Renal cortex interstitium (tissue), 15 donors: ENCODE data around the gene OR8G1. TPM values are rescaled to one million over a fixed set of nuclear protein-coding genes. Genes with fewer than 3 reads are reported as not detected.
A peak's percentile ranks its signal among the peaks of the same experiment; 100 is the strongest.

Experiments used
- DNase-seq, 11 donors: peaks; one replicate each; pipeline ENCODE4 v3.0.0-alpha.2; 2013; ENCODE audit warnings: low read depth in 9 of 11, low spot score in 4 of 11; ENCODE audit errors: extremely low read depth in 1 of 11
- long read RNA-seq, 16 experiments: transcript quantifications; one replicate each; lab custom pipeline, GENCODE V29; 2026
- polyA plus RNA-seq, 3 donors: library from polyadenylated mRNA; unstranded; fragments of 120-200 nt; gene quantifications; one replicate each; pipeline ENCODE4 v1.2.1, GENCODE V29; 2013; ENCODE audit not compliant: insufficient read length in 3 of 3

The OR8G1 gene
- polyA plus RNA-seq = not detected
- long read RNA-seq, donor 1 = 0 reads
- long read RNA-seq, donor 2 = 0 reads
- long read RNA-seq, donor 3 = 0 reads
- long read RNA-seq, donor 4 = 0 reads
- long read RNA-seq, donor 5 = 0 reads
- long read RNA-seq, donor 6 = 0 reads
- long read RNA-seq, donor 7 = 0 reads
- long read RNA-seq, donor 8 = 0 reads
- long read RNA-seq, donor 9 = 0 reads
- long read RNA-seq, donor 10 = 0 reads
- long read RNA-seq, donor 11 = 0 reads
- long read RNA-seq, donor 12 = 0 reads
- long read RNA-seq, donor 13 = 0 reads
- long read RNA-seq, donor 14 = 0 reads
- long read RNA-seq, donor 15 = 0 reads
- long read RNA-seq, donor 16 = 0 reads

GRCh38 chr11:124240621-124241397 is at the start of gene OR8G1:
OR8G1 (plus strand) TSS chr11:124241095; CDS start chr11:124249676, 8,581 bp downstream.
- DNase-seq = no peak

DNA sequence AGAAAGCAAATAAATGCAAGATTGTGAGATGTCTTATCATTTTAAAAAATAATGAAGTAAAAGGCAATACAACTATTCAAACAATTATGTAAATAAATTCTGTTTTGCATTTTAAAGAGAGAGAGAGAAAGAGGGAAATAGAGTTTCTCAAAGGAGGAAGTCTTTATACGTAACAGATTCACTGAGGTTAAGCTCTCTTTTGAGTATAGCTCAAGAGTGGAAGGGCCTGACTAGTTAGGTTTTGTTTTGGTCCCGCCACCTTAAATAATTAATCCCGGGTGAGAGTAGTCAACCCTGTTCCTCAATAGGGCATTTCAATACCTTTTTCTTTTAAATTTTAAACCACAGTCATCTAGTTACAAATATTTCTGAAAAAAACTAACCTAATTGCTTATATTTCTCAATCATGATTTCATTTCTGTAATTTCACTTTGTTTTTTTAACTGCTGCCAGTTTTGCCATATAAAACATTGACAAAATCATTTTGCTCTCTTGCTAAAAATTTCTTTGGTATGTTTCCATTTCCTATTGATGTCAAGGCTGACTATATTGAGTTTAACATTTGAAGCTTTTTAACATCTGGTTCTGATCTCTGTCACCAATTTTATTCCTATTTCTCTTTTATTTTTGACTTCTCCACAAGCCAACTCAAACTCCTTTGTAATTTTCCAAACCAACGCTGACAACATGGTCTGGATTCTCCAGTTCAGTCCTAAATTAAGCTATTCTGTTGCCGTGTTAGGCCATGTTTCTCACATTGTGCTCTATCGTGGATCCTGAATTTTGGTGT is 47.5 kb upstream of the OR8G1 start:
- DNase-seq = no peak

GRCh38 chr11:124194293-124195188 is 46.4 kb upstream of the OR8G1 start:
- DNase-seq = no peak

GRCh38 chr11:124195189-124195734 is 45.6 kb upstream of the OR8G1 start:
- DNase-seq = peak in 3 of 11 donors; percentile 7 to 31 (median 22)

GRCh38 chr11:124197999-124198398 is 42.9 kb upstream of the OR8G1 start:
- no peak for DNase-seq

DNA sequence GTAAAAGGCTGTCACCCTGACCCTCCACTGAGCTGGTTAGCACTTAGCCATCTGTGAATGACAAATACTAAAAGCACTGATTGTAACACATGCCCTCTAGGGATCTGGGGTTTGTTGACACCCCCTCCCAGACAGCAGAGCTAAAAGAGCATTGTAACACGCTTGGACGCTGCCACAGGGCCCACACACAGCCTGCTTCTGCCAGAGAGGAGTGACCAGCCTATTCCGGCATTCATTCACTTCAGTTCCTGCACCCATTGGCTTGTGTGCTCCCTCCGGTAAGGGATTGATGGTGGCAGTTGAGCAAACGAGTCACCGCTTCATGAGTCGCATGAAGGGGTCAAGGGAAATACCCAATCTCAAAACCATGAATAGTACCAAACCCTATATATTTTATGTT is 42.0 kb upstream of the OR8G1 start:
- no peak for DNase-seq

GRCh38 chr11:124199702-124200101 is 41.2 kb upstream of the OR8G1 start:
- DNase-seq = no peak

- no peak for DNase-seq
Measured at GRCh38 chr11:124200671-124201070, 40.2 kb upstream of the OR8G1 start.

- DNase-seq = no peak
Measured at GRCh38 chr11:124202951-124203350, 37.9 kb upstream of the OR8G1 start.

DNA sequence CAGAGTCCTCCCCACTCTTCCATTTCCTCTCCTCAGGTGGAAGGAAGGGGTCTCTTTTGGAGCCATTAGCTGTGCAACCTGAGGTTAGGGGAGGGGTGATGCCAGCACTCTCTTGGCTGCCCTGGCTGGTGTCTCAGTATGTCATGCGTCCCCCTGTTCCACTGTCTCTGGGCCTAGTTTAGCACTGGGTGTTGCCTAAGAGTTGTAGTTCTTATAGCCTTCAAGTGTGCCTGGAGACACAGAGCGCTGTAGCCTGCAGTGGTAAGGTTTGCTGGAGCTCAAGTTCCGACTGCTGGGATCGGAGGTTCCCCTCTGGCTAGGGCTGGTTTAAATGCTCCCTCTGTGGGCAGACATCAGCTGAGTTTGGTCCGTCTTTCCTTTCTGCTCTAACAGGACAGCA is 36.9 kb upstream of the OR8G1 start:
- DNase-seq = no peak

DNA sequence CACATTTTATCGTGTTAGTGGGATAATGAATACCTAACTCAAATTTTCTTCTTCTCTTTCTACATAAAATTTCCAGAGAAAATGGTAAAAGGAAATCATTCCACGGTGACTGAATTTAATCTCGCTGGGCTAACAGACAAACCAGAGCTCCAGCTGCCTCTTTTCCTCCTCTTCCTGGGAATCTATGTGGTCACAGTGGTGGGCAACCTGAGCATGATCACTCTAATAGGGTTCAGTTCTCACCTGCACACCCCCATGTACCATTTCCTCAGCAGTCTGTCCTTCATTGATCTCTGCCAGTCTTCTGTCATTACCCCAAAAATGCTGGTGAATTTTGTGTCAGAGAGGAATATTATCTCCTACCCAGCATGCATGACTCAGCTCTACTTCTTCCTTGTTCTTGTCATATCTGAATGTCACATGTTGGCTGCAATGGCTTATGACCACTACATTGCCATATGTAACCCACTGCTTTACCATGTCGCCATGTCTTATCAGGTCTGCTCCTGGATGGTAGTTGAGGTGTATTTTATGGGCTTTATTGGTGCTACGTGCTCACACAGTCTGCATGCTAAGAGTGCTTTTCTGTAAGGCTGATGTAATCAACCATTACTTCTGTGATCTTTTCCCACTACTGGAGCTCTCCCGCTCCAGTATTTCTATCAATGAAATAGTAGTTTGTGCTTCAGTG is 33.6 kb upstream of the OR8G1 start:
- no peak for DNase-seq

DNA sequence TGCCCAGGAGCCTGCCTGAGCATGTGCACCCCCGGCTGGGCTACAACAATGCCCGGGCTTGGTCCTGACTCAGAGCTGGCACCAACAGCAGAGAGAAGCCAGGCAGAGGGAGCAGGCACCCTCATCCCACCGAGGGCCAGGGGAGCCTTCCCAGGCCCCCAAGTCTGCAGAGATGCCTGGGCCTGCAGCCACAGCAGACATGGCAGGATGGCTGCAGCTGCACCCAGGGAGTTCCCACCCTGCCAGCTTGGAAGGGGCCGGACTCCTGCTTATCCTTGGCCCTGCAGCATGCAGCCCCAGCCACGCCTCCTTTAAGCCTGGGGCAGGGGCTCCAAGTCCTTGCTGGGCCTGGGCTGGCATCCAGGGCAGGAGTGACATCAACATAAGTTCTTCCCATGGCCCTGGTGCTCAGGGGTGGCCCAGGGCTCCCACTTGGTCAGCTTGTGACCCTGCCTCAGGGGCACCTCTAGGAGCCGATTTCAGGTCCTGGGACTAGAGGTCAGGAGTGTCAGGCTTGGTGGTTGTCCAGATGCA is 31.0 kb upstream of the OR8G1 start:
- no peak for DNase-seq

- DNase-seq = no peak
Measured at GRCh38 chr11:124210421-124210820, 30.5 kb upstream of the OR8G1 start.

DNA sequence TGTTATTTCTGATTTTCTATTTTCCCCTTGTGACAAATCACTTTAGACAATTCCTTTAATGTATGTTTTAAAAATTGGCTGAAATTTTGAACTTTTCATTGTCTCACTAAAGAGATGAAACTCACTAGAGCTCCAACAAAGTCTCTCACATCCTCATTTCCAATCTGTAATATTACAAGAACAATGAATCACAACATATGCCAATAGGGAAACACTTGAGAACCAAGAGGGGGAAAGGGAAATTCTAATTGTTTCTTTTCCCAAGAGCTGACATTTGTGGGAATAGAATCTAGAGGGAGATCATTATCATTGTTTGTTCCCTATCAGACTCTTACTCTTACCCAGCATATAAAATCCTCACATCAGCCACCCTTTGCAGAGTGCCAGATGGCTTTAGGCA is 29.6 kb upstream of the OR8G1 start:
- no peak for DNase-seq

GRCh38 chr11:124214027-124214426 is 26.9 kb upstream of the OR8G1 start:
- no peak for DNase-seq

DNA sequence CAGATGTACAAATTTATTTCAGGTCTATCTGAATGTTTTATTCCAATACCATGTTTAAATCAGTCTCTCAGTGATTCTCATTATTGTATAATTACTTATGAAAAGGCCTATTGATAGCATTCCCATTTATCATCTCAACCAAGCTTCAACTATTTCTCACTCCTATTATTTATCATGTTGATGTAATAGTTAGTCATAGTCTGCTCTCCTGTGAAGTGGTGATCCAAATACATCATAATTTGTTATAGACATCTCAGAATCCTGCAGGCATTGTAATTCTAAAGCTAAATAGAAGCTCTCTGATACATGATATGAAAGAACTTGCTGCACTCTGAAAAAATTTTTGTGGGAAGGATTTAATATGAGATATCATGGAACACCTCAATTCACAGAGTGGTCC is 21.8 kb upstream of the OR8G1 start:
- no peak for DNase-seq

DNA sequence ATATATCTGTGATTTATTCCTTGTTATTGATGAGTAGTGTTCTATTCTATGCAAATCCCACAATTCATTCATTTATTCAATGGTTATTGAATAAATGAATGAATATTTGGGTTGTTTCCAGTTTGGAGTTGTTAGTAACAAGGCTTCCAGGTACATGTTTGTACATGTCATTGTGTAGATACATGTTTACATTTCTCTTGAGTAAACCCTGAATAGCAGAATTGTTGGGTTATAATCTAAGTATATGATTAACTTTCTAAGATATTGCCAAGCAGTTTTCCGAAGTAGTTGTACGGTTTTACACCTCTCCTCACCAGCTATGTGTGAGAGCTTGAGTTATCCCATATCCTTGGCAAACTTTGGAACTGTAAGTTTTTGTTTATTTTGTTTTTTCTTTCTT is 18.5 kb upstream of the OR8G1 start:
- DNase-seq = no peak
